PC-3 (cell line): ENCODE results near the gene VWC2L. TPM values are rescaled to one million over a fixed set of nuclear protein-coding genes. Genes with fewer than 3 reads are reported as not detected.
A peak's percentile ranks its signal among the peaks of the same experiment; 100 is the strongest.

Experiments
- ATAC-seq: fragments of 200-7000 bp; cut with Tn5 transposase; 2 replicates; pipeline ENCODE4 v1.9.1; 2020; ENCODE audit warnings: mild to moderate bottlenecking, moderate library complexity
- BruUV-seq: library from RNA; stranded (reverse); fragments of 400-500 nt; replicated peaks from 2 replicates; lab custom pipeline; 2021; lab: Mats Ljungman, UMichigan
- CTCF ChIA-PET: fragments of 300-600 bp; sonication (Branson Sonifier 250); formaldehyde crosslinking; loops from one replicate; lab custom pipeline; 2022; ENCODE audit warnings: antibody characterized with exemption; lab: Charles Lee
- POLR2A ChIA-PET: fragments of 300-600 bp; sonication (Branson Sonifier 250); formaldehyde crosslinking; loops from one replicate; lab custom pipeline; 2022; ENCODE audit warnings: antibody characterized with exemption; ENCODE audit not compliant: unreplicated experiment; lab: Charles Lee
- DNase-seq: peaks from one replicate; pipeline ENCODE4 v3.0.0-alpha.2; 2015
- H2AFZ ChIP-seq: fragments of 300-600 bp; sonication (generic); 2 replicates; pipeline ENCODE4 v1.6.0; 2016; ENCODE audit warnings: antibody characterized with exemption, low read length
- H3F3A ChIP-seq: fragments of 300-600 bp; sonication (generic); one replicate; pipeline ENCODE4 v1.6.0; 2017; ENCODE audit warnings: antibody characterized with exemption, low read length, control low read depth, mild to moderate bottlenecking; ENCODE audit not compliant: unreplicated experiment
- H3K27ac ChIP-seq: fragments of 300-600 bp; sonication (generic); 2 replicates; pipeline ENCODE4 v1.5.1; 2016; ENCODE audit warnings: mild to moderate bottlenecking, low read length
- H3K27me3 ChIP-seq: fragments of 300-600 bp; sonication (generic); 2 replicates; pipeline ENCODE4 v1.6.1; 2016; ENCODE audit warnings: low read length, mixed read lengths
- H3K36me3 ChIP-seq: fragments of 300-600 bp; sonication (generic); 2 replicates; pipeline ENCODE4 v1.6.1; 2016; ENCODE audit warnings: low read depth, mixed run types, low read length, mixed read lengths
- H3K4me1 ChIP-seq: fragments of 300-600 bp; sonication (generic); 2 replicates; pipeline ENCODE4 v1.5.1; 2016; ENCODE audit warnings: low read length; ENCODE audit not compliant: insufficient read depth
- H3K4me2 ChIP-seq: fragments of 300-600 bp; sonication (generic); 2 replicates; pipeline ENCODE4 v1.6.0; 2016; ENCODE audit warnings: low read length
- H3K4me3 ChIP-seq: fragments of 300-600 bp; sonication (generic); 2 replicates; pipeline ENCODE4 v1.5.1; 2016; ENCODE audit warnings: mild to moderate bottlenecking, low read length, mixed read lengths
- H3K79me2 ChIP-seq: fragments of 300-600 bp; sonication (generic); 2 replicates; pipeline ENCODE4 v1.6.1; 2017; ENCODE audit warnings: low read length, mixed read lengths
- H3K9ac ChIP-seq: fragments of 300-600 bp; sonication (generic); 2 replicates; pipeline ENCODE4 v1.6.0; 2016; ENCODE audit warnings: mild to moderate bottlenecking, low read length
- H3K9me2 ChIP-seq: fragments of 300-600 bp; sonication (generic); replicated peaks from 2 replicates; pipeline ENCODE4 v1.6.1; 2016; ENCODE audit warnings: mixed run types, low read length, mixed read lengths
- H3K9me3 ChIP-seq: fragments of 300-600 bp; sonication (generic); 2 replicates; pipeline ENCODE4 v1.6.1; 2016; ENCODE audit warnings: low read length, mixed read lengths
- H4K20me1 ChIP-seq: fragments of 300-600 bp; sonication (generic); 2 replicates; pipeline ENCODE4 v1.6.1; 2016; ENCODE audit warnings: low read length, mixed read lengths
- EZH2 ChIP-seq: fragments of 300-600 bp; sonication (generic); IDR thresholded peaks from one replicate; pipeline ENCODE4 v1.6.1; 2017; ENCODE audit warnings: antibody characterized with exemption, mild to moderate bottlenecking, low read length; ENCODE audit not compliant: unreplicated experiment
- EZH2phosphoT487 ChIP-seq: fragments of 300-600 bp; sonication (generic); IDR thresholded peaks from 2 replicates; pipeline ENCODE4 v1.6.1; 2018; ENCODE audit warnings: mild to moderate bottlenecking, antibody characterized with exemption, low read length, borderline replicate concordance
- intact Hi-C: fragments of 100-400 bp; cut with micrococcal nuclease; formaldehyde crosslinking; loops from 2 replicates; pipeline ENCODE4 v1.9.0; 2023
- total RNA-seq: library from RNA; depleted of rRNA; stranded (reverse); fragments of >200 nt; gene quantifications from 2 replicates; pipeline ENCODE4 v1.2.3, GENCODE V29; 2014
- TF ChIP-seq, protein P1 (sequence below): fragments of 300-600 bp; sonication (generic); conservative IDR thresholded peaks from 2 replicates; pipeline ENCODE4 v1.5.1; 2017; ENCODE audit warnings: antibody characterized with exemption, low read depth, mild to moderate bottlenecking, low read length

Gene VWC2L
- total RNA-seq, 1 experiment from 2014 or later, result not detected

- H3K4me2 ChIP-seq, result peak overlapping the region; percentile 67
- intact Hi-C loops, result no loop called here
- no peaks in the 10 kb centered on the region for H3K36me3 ChIP-seq
- H3K9me2 ChIP-seq, result no peaks in the 10 kb centered on the region
- peaks cover 44% of the 10 kb centered on the region for H3K4me1 ChIP-seq
- no peaks in the 10 kb centered on the region for H3K27me3 ChIP-seq
- CTCF ChIA-PET, result no interaction called here
- ATAC-seq, result peak; percentile 68
- TF ChIP-seq EZH2phosphoT487, result no peak
- TF ChIP-seq, protein P1, sequence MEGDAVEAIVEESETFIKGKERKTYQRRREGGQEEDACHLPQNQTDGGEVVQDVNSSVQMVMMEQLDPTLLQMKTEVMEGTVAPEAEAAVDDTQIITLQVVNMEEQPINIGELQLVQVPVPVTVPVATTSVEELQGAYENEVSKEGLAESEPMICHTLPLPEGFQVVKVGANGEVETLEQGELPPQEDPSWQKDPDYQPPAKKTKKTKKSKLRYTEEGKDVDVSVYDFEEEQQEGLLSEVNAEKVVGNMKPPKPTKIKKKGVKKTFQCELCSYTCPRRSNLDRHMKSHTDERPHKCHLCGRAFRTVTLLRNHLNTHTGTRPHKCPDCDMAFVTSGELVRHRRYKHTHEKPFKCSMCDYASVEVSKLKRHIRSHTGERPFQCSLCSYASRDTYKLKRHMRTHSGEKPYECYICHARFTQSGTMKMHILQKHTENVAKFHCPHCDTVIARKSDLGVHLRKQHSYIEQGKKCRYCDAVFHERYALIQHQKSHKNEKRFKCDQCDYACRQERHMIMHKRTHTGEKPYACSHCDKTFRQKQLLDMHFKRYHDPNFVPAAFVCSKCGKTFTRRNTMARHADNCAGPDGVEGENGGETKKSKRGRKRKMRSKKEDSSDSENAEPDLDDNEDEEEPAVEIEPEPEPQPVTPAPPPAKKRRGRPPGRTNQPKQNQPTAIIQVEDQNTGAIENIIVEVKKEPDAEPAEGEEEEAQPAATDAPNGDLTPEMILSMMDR, result no peak
- TF ChIP-seq EZH2, result no peak
- H4K20me1 ChIP-seq, result no peaks in the 10 kb centered on the region
- no peak overlapping the region for H3K4me3 ChIP-seq
- POLR2A ChIA-PET, result no interaction called here
- peaks cover 5% of the 10 kb centered on the region for H3F3A ChIP-seq
- no peak overlapping the region for H3K27ac ChIP-seq
- DNase-seq, result peak; percentile 68
- H2AFZ ChIP-seq, result no peak overlapping the region
- BruUV-seq, result no TSS peak
- H3K9ac ChIP-seq, result no peak overlapping the region
- no peaks in the 10 kb centered on the region for H3K9me3 ChIP-seq
- no peaks in the 10 kb centered on the region for H3K79me2 ChIP-seq
Measured at GRCh38 chr2:214377286-214377624, 33.6 kb upstream of the VWC2L start.

DNA sequence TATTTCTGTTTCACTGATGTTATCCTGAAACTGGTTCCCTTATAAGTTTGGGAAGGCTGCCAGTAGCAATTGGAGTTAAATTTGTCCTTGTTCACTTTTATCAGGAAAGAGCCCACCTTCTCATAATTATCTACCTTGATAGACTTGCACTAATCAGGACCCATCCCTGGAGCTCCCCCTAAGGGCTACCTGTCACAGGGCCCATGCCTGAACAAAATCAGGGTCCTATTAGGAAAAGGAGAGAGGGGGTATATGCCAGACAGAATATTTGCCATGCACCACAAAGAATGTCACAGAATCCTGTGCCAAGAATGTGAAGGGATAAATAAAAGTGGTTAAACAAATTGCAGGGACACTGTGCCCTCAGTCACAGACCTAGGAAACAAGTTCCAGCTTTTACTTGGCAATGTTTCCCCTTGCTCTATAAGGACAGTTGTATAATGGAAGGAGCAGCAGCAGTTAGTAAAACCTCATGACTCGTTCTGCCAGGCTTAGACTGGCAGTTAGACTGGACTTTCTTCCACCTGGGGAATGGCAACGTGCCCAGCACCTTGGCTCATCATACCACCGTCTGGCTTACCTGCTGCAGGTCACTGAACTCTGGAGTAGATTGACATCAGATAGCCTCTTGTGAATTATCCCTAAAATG is 32.3 kb upstream of the VWC2L start:
- Histone ChIP-seq H3K9ac (no peak overlapping the region), H3K4me1 (peaks cover 46% of the 10 kb centered on the region), H3K36me3 (no peaks in the 10 kb centered on the region), H3K79me2 (no peaks in the 10 kb centered on the region), H3K4me2 (peak overlapping the region; percentile 67), H4K20me1 (no peaks in the 10 kb centered on the region), H3K9me3 (no peaks in the 10 kb centered on the region), H3F3A (peaks cover 5% of the 10 kb centered on the region), H3K9me2 (no peaks in the 10 kb centered on the region), H2AFZ (no peak overlapping the region), H3K27me3 (no peaks in the 10 kb centered on the region), H3K27ac (peak overlapping the region; percentile 80), H3K4me3 (peak overlapping the region; percentile 8; the same call in 1 of the 2 replicates)
- intact Hi-C loops, result loop anchor here (1.0 to 2.0 kb wide), 2 partner anchors 17 to 18 kb away; no protein-coding TSS in a partner anchor
- ATAC-seq (peak; percentile 68), DNase-seq (peak; percentile 91)
- POLR2A ChIA-PET, result interaction anchor here (0.6 kb wide), 1 partner anchor 1089 kb away, joined by 3 read pairs; no protein-coding TSS in a partner anchor
- BruUV-seq, result no TSS peak
- CTCF ChIA-PET, result interaction anchor here (0.6 kb wide), 1 partner anchor 165 kb away, joined by 3 read pairs; no protein-coding TSS in a partner anchor
- TF ChIP-seq EZH2 (no peak), EZH2phosphoT487 (no peak)
- TF ChIP-seq, protein P1, result peak; percentile 58

DNA sequence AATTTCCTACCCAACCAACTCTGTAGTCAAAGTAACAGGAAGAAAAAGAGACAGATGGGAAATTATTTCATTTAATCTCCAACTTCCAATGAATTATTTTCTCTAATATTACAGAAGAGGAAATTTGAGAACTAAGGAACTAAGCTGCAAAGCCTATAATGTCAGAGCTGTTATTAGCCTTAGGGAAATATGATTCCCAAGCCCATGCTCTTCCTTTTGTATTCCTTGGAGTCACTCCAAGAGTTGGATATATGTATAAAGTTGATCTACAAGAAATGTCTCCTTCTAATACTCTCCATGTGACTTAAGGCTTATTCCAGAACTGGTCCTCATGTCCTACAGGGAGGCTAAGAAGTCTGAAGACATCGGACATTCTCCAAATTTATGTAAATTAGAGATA is 31.6 kb upstream of the VWC2L start:
- TF ChIP-seq EZH2 (no peak), EZH2phosphoT487 (no peak)
- TF ChIP-seq, protein P1, result no peak
- Histone ChIP-seq H3K4me2 (peak overlapping the region; percentile 67), H3K27ac (peak overlapping the region; percentile 80), H3K4me3 (peak overlapping the region; percentile 8; the same call in 1 of the 2 replicates), H3K9ac (no peak overlapping the region), H3K36me3 (no peaks in the 10 kb centered on the region), H3K9me3 (no peaks in the 10 kb centered on the region), H3F3A (peaks cover 5% of the 10 kb centered on the region), H3K79me2 (no peaks in the 10 kb centered on the region), H2AFZ (no peak overlapping the region), H3K4me1 (peaks cover 46% of the 10 kb centered on the region), H4K20me1 (no peaks in the 10 kb centered on the region), H3K9me2 (no peaks in the 10 kb centered on the region), H3K27me3 (no peaks in the 10 kb centered on the region)
- CTCF ChIA-PET, result no interaction called here
- intact Hi-C loops, result loop anchor here (1.0 to 2.0 kb wide), 2 partner anchors 16 to 18 kb away; no protein-coding TSS in a partner anchor
- POLR2A ChIA-PET, result interaction anchor here (0.6 kb wide), 1 partner anchor 1090 kb away, joined by 3 read pairs; no protein-coding TSS in a partner anchor
- DNase-seq, result peak; percentile 75
- BruUV-seq, result no TSS peak
- ATAC-seq, result peak; percentile 60
